ENCODE measurements around the gene ITM2C. TPM values are rescaled to one million over a fixed set of nuclear protein-coding genes. Genes with fewer than 3 reads are reported as not detected.

Gene ITM2C
- total and polyA plus RNA-seq, 2 of the 8 experiments (the other 6 are each of a cell fraction or from before 2014, with no cell fraction given), result 362 to 742 TPM

DNA sequence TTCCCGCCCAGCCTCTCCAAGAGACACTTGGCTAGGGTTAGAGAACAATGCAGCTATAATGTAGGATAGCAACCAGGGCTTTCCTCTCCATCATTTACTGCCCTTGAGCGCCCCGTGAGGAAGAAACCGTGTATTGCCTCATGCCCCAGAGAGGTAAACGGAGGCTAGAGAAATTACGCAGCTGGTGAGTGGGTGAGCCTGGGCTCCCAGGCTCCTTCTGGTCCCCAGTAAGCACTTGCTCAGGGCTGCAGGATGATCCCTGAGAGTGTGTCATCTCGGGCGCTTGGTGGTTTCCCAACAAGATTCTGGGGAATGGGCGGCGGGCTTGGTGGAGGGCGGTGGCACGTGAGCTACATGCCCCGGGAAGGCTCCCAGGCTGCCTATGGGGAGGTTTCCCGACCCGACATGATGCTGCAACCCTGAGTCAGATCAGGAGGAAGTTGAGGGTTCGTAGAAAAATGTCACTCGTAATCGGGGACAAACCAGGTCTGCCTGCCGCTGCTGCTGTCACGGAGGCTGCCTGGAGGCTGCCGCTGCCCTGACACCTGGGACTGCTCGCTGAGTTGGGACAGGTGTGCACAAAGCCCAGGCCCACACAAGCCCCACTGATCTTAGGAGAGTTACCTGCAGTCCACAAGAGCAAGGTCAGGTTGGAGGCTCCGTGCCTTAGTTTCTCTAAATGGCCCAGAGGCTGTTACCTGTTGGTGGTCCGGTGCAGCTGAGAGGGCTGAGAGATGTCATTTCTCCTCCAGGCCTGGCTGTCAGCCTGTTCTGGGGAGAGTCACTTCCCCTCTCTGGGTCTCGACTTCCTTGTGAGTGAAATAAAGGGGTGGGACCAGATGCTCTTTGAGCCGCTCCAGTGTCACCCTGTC lies 60.0 kb downstream of the ITM2C start, which contains the start of gene GPR55:
TSS of gene GPR55 (minus strand) at position 773 of the 872 bp plus-strand sequence. CDS start 14,280 bp downstream, outside the sequence.
- Histone ChIP-seq H3K4me3 (ENCODE audit: extremely low read depth in 1 of 4, insufficient read depth in 2 of 4, low read depth in 3 of 4, low read length in 4 of 4) (no peak within 1 kb of the TSS), H3K23me2 (ENCODE audit: low read depth, low read length) (no peaks in the 10 kb centered on the region), H3K27me3 (replicated peaks in 1 of 4; ENCODE audit: control insufficient read depth in 3 of 4, extremely low read depth in 1 of 4, insufficient read depth in 3 of 4, low read length in 3 of 4) (no peaks in the 10 kb centered on the region), H3K23ac (ENCODE audit: insufficient read length) (no peak within 1 kb of the TSS), H2BK20ac (ENCODE audit: low read length) (no peak within 1 kb of the TSS), H2BK12ac (ENCODE audit: low read depth, low read length) (peak within 1 kb of the TSS; percentile 39; the same call in 1 of the 2 replicates), H3K79me1 (ENCODE audit: low read depth, low read length) (no peaks in the 10 kb centered on the region), H3K9me3 (ENCODE audit: insufficient read depth in 2 of 2, low read depth in 1 of 2, low read length in 1 of 2) (no peaks in the 10 kb centered on the region), H3K4me2 (ENCODE audit: insufficient read depth in 1 of 2, low read depth in 2 of 2, low read length in 2 of 2) (no peak within 1 kb of the TSS), H4K20me1 (replicated peaks in 1 of 2; ENCODE audit: control insufficient read depth in 1 of 2, insufficient read depth in 2 of 2, low read length in 2 of 2) (no peaks in the 10 kb centered on the region), H3K9ac (replicated peaks in 1 of 4; ENCODE audit: extremely low read depth in 1 of 4, low read depth in 3 of 4, low read length in 3 of 4) (no peak within 1 kb of the TSS), H4K8ac (ENCODE audit: extremely low read depth, insufficient read depth, low read length) (peak within 1 kb of the TSS; percentile 47; the same call in 1 of the 2 replicates), H2BK120ac (replicated peaks; ENCODE audit: low read depth, low read length) (no peak within 1 kb of the TSS), H3K14ac (ENCODE audit: insufficient read length) (no peak within 1 kb of the TSS), H3K79me2 (ENCODE audit: control insufficient read depth in 1 of 2, insufficient read depth in 2 of 2, low read length in 2 of 2) (no peaks in the 10 kb centered on the region), H4K5ac (ENCODE audit: insufficient read length, low read depth, low read length) (no peak within 1 kb of the TSS), H3K56ac (replicated peaks; ENCODE audit: insufficient read length, low read depth, low read length) (no peak within 1 kb of the TSS), H2AK5ac (ENCODE audit: low read depth, low read length) (no peak within 1 kb of the TSS), H3K18ac (ENCODE audit: extremely low read depth, low read length) (no peak within 1 kb of the TSS), H2BK5ac (ENCODE audit: low read depth, low read length) (no peak within 1 kb of the TSS; the same call in 1 of the 2 replicates), H3K4ac (replicated peaks; ENCODE audit: insufficient read length, low read depth, low read length) (no peak within 1 kb of the TSS), H2AFZ (ENCODE audit: low read length) (peak within 1 kb of the TSS; percentile 48; the same call in 1 of the 2 replicates), H3K4me1 (replicated peaks in 1 of 4; ENCODE audit: control insufficient read depth in 3 of 4, insufficient read depth in 4 of 4, low read length in 3 of 4) (peaks cover 0 to 3% (median 2%) of the 10 kb centered on the region in 4 experiments; a peak in 2 of 7 replicates), H3K36me3 (ENCODE audit: control insufficient read depth in 2 of 4, insufficient read depth in 4 of 4, low read length in 3 of 4) (no peaks in the 10 kb centered on the region), H4K91ac (replicated peaks; ENCODE audit: insufficient read length, low read length) (no peak within 1 kb of the TSS), H2BK15ac (ENCODE audit: low read length) (no peak within 1 kb of the TSS), H3K27ac (ENCODE audit: low read depth, low read length) (no peak within 1 kb of the TSS)
- FAIRE-seq, result peak; percentile 75
- TF ChIP-seq, protein P1, sequence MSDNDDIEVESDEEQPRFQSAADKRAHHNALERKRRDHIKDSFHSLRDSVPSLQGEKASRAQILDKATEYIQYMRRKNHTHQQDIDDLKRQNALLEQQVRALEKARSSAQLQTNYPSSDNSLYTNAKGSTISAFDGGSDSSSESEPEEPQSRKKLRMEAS (IDR thresholded peaks at IDR 0.05), result 0 out of 2 replicates have a peak, but pooled peaks have one; percentile 18
- TF ChIP-seq SP2 (IDR thresholded peaks at IDR 0.05; ENCODE audit: low read length), result no peak
- no peak for TF ChIP-seq MAFK (IDR thresholded peaks at IDR 0.05; ENCODE audit: low read depth, low read length)
- TF ChIP-seq, protein P2, sequence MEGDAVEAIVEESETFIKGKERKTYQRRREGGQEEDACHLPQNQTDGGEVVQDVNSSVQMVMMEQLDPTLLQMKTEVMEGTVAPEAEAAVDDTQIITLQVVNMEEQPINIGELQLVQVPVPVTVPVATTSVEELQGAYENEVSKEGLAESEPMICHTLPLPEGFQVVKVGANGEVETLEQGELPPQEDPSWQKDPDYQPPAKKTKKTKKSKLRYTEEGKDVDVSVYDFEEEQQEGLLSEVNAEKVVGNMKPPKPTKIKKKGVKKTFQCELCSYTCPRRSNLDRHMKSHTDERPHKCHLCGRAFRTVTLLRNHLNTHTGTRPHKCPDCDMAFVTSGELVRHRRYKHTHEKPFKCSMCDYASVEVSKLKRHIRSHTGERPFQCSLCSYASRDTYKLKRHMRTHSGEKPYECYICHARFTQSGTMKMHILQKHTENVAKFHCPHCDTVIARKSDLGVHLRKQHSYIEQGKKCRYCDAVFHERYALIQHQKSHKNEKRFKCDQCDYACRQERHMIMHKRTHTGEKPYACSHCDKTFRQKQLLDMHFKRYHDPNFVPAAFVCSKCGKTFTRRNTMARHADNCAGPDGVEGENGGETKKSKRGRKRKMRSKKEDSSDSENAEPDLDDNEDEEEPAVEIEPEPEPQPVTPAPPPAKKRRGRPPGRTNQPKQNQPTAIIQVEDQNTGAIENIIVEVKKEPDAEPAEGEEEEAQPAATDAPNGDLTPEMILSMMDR (IDR thresholded peaks at IDR 0.05; ENCODE audit: control extremely low read depth in 1 of 3, insufficient read depth in 1 of 3, low read depth in 1 of 3, low read length in 3 of 3), result peak; percentile 61 to 78 (median 73)
- peak; percentile 66 to 76 for TF ChIP-seq RAD21 (IDR thresholded peaks at IDR 0.05 in 1 of 2, conservative IDR thresholded peaks at IDR 0.05 in 1 of 2; ENCODE audit: low read depth in 2 of 2, low read length in 2 of 2)
- DNase-seq (ENCODE audit: low read depth in 1 of 2, low spot score in 2 of 2), result peak in 1 of 2 experiments; percentile 83
- WGBS, 2 experiments (ENCODE audit: extremely low coverage in 1 of 2, insufficient coverage in 1 of 2, insufficient read length in 1 of 2, insufficient replicate concordance in 2 of 2, low coverage in 1 of 2, low lambda C conversion rate in 2 of 2, missing lambda C conversion rate in 1 of 2), result 77% methylated on average over 26 of the region's 26 CpGs; no CpG with 5 or more reads in 1 of the 2 experiments
- CTCF ChIA-PET (ENCODE audit: partially characterized antibody), result interaction anchor here (0.6 to 15.3 kb wide), 45 partner anchors 9 to 493 kb away, joined by 3 to 332 read pairs (median 4); partner anchors contain the start of gene SPATA3
- POLR2A ChIA-PET (ENCODE audit: partially characterized antibody), result interaction anchor here (1.1 to 1.8 kb wide), 3 partner anchors 52 to 82 kb away, joined by 3 to 7 read pairs (median 3); no protein-coding TSS in a partner anchor
